GM19025 (cell line): Measurements from ENCODE around the gene GZMA.
"Not testable (repeated sequence)": the region's sequence is repeated elsewhere in the genome, so short reads cannot be mapped to it uniquely, and the experiment has no call there.

Experiments
- ATAC-seq: cut with Tn5 transposase; IDR thresholded peaks from one replicate; pipeline ENCODE4 v1.9.1; 2021; ENCODE audit warnings: mild to moderate bottlenecking, low read depth, moderate library complexity; ENCODE audit not compliant: unreplicated experiment

Gene GZMA

GRCh38 chr5:55105976-55106375, 3.5 kb downstream of the GZMA start:
- not testable (repeated sequence) for ATAC-seq

- no peak for ATAC-seq
Observed at GRCh38 chr5:55108661-55109060, 6.2 kb downstream of the GZMA start.

GRCh38 chr5:55110217-55110616, 7.8 kb downstream of the GZMA start:
- no peak for ATAC-seq

GRCh38 chr5:55113327-55113726, 10.9 kb downstream of the GZMA start:
- no peak for ATAC-seq

GRCh38 chr5:55114061-55114460, 11.6 kb downstream of the GZMA start:
- no peak for ATAC-seq

GRCh38 chr5:55123365-55123764, 20.9 kb downstream of the GZMA start:
- ATAC-seq = no peak

- ATAC-seq = no peak
Observed at GRCh38 chr5:55134053-55134722, 31.7 kb downstream of the GZMA start.

- ATAC-seq = no peak
Observed at GRCh38 chr5:55136521-55136920, 34.1 kb downstream of the GZMA start.

- no peak for ATAC-seq
Observed at GRCh38 chr5:55140908-55141665, 38.6 kb downstream of the GZMA start.

GRCh38 chr5:55141945-55142690, 39.7 kb downstream of the GZMA start:
- ATAC-seq = no peak

- no peak for ATAC-seq
Observed at GRCh38 chr5:55143624-55144023, 41.2 kb downstream of the GZMA start.

GRCh38 chr5:55146080-55146479, 43.6 kb downstream of the GZMA start:
- ATAC-seq = no peak

GRCh38 chr5:55146543-55147151, 44.2 kb downstream of the GZMA start:
- peak; percentile 69 for ATAC-seq

- ATAC-seq = no peak
Observed at GRCh38 chr5:55149308-55149795, 46.9 kb downstream of the GZMA start.

- no peak for ATAC-seq
Observed at GRCh38 chr5:55151923-55152842, 49.7 kb downstream of the GZMA start.

GRCh38 chr5:55154873-55155272, 52.4 kb downstream of the GZMA start:
- no peak for ATAC-seq
